ENCODE measurements around the gene IRS2. TPM values are rescaled to one million over a fixed set of nuclear protein-coding genes. Genes with fewer than 3 reads are reported as not detected.

The IRS2 gene
- total RNA-seq, 1 experiment from 2014 or later, result 5.9 TPM

DNA sequence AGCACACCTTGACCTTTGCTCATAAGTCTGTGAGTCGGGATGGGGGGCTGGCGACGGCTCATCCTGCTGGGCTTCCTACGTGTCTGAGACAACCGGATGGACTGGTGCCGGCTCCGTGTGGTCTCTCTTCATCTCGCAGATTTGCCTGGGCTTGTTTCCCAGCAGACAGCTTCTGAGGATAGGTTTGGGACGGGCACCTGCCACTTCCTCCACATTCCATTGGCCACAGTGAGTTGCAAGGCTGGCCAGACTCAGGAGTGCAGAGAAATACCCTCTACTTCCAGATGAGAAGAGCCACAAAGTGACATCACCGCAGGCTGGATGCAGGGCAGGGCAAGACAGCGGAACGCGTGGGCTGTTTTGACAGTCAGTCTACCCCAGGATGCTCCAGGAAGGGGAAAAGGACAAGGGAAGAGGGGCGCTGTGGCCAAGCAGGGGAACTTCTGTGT, 48.1 kb downstream of the IRS2 start:
- in situ Hi-C loops (cut with HindIII; ENCODE audit: low pct_unique_long_range_greater_than_20kb, low sequenced_read_pairs), result no loop called here
- Histone ChIP-seq H3K9me3 (ENCODE audit: control insufficient read depth, insufficient read depth, low read depth, low read length) (no peaks in the 10 kb centered on the region), H3K4me1 (ENCODE audit: control insufficient read depth, insufficient read depth, low read length) (no peaks in the 10 kb centered on the region), H3K27me3 (ENCODE audit: control insufficient read depth, insufficient read depth, low read length) (no peaks in the 10 kb centered on the region), H3K36me3 (ENCODE audit: control insufficient read depth, insufficient read depth, low read length) (no peaks in the 10 kb centered on the region), H3K27ac (ENCODE audit: low read length) (no peak overlapping the region), H3K4me3 (ENCODE audit: low read depth in 2 of 2, low read length in 2 of 2) (no peak overlapping the region)
- ChIA-PET CTCF (no interaction called here), POLR2A (no interaction called here)
- TF ChIP-seq, protein P1, sequence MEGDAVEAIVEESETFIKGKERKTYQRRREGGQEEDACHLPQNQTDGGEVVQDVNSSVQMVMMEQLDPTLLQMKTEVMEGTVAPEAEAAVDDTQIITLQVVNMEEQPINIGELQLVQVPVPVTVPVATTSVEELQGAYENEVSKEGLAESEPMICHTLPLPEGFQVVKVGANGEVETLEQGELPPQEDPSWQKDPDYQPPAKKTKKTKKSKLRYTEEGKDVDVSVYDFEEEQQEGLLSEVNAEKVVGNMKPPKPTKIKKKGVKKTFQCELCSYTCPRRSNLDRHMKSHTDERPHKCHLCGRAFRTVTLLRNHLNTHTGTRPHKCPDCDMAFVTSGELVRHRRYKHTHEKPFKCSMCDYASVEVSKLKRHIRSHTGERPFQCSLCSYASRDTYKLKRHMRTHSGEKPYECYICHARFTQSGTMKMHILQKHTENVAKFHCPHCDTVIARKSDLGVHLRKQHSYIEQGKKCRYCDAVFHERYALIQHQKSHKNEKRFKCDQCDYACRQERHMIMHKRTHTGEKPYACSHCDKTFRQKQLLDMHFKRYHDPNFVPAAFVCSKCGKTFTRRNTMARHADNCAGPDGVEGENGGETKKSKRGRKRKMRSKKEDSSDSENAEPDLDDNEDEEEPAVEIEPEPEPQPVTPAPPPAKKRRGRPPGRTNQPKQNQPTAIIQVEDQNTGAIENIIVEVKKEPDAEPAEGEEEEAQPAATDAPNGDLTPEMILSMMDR (IDR thresholded peaks at IDR 0.05), result no peak
- TF ChIP-seq POLR2AphosphoS5 (IDR thresholded peaks at IDR 0.05; ENCODE audit: low read depth, low read length) (no peak), TCF7L2 (IDR thresholded peaks at IDR 0.05; ENCODE audit: low read depth, low read length) (no peak), SIN3A (IDR thresholded peaks at IDR 0.05; ENCODE audit: borderline replicate concordance, insufficient read depth, low read depth, low read length) (no peak)
- TF ChIP-seq, protein P2, sequence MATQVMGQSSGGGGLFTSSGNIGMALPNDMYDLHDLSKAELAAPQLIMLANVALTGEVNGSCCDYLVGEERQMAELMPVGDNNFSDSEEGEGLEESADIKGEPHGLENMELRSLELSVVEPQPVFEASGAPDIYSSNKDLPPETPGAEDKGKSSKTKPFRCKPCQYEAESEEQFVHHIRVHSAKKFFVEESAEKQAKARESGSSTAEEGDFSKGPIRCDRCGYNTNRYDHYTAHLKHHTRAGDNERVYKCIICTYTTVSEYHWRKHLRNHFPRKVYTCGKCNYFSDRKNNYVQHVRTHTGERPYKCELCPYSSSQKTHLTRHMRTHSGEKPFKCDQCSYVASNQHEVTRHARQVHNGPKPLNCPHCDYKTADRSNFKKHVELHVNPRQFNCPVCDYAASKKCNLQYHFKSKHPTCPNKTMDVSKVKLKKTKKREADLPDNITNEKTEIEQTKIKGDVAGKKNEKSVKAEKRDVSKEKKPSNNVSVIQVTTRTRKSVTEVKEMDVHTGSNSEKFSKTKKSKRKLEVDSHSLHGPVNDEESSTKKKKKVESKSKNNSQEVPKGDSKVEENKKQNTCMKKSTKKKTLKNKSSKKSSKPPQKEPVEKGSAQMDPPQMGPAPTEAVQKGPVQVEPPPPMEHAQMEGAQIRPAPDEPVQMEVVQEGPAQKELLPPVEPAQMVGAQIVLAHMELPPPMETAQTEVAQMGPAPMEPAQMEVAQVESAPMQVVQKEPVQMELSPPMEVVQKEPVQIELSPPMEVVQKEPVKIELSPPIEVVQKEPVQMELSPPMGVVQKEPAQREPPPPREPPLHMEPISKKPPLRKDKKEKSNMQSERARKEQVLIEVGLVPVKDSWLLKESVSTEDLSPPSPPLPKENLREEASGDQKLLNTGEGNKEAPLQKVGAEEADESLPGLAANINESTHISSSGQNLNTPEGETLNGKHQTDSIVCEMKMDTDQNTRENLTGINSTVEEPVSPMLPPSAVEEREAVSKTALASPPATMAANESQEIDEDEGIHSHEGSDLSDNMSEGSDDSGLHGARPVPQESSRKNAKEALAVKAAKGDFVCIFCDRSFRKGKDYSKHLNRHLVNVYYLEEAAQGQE (IDR thresholded peaks at IDR 0.05; ENCODE audit: insufficient read depth in 1 of 2, low read depth in 2 of 2, low read length in 1 of 2), result no peak
- no TSS peak for BruUV-seq (replicated peaks)
- DNase-seq (ENCODE audit: low read depth, low spot score) (no peak), ATAC-seq (no peak)
- intact Hi-C loops (cut with micrococcal nuclease; ENCODE audit: unreplicated experiment), result no loop called here

DNA sequence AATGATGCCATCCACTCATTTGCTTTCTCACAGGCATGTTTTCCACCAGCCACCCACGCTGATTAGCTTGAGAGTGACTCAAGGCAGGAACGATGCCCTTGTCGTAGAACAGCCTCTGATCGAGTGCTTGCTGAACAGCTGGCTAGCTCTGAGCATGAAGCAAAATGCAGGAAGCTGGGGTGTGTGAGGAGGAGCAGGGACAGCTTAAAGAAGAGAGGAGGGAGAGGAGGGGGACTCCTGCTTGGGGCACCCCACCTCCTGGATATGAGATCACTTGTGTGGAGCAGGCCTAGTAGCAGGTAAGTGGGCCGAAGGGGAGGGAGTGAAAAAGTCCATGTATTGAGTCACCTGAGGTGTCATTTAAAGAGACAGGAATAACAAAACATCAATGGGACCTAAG, 48.8 kb downstream of the IRS2 start:
- POLR2A ChIA-PET, result no interaction called here
- TF ChIP-seq, protein P1 (IDR thresholded peaks at IDR 0.05), result no peak
- no peak for TF ChIP-seq SIN3A (IDR thresholded peaks at IDR 0.05; ENCODE audit: borderline replicate concordance, insufficient read depth, low read depth, low read length)
- TF ChIP-seq TCF7L2 (IDR thresholded peaks at IDR 0.05; ENCODE audit: low read depth, low read length), result no peak
- no peak for TF ChIP-seq POLR2AphosphoS5 (IDR thresholded peaks at IDR 0.05; ENCODE audit: low read depth, low read length)
- TF ChIP-seq, protein P2 (IDR thresholded peaks at IDR 0.05; ENCODE audit: insufficient read depth in 1 of 2, low read depth in 2 of 2, low read length in 1 of 2), result no peak
- no peak overlapping the region for H3K4me3 ChIP-seq (ENCODE audit: low read depth in 2 of 2, low read length in 2 of 2)
- no peaks in the 10 kb centered on the region for H3K9me3 ChIP-seq (ENCODE audit: control insufficient read depth, insufficient read depth, low read depth, low read length)
- in situ Hi-C loops (cut with HindIII; ENCODE audit: low pct_unique_long_range_greater_than_20kb, low sequenced_read_pairs) (no loop called here), intact Hi-C loops (cut with micrococcal nuclease; ENCODE audit: unreplicated experiment) (no loop called here)
- CTCF ChIA-PET, result no interaction called here
- H3K36me3 ChIP-seq (ENCODE audit: control insufficient read depth, insufficient read depth, low read length), result no peaks in the 10 kb centered on the region
- no peak overlapping the region for H3K27ac ChIP-seq (ENCODE audit: low read length)
- ATAC-seq (no peak), DNase-seq (ENCODE audit: low read depth, low spot score) (no peak)
- no TSS peak for BruUV-seq (replicated peaks)
- no peaks in the 10 kb centered on the region for H3K27me3 ChIP-seq (ENCODE audit: control insufficient read depth, insufficient read depth, low read length)
- H3K4me1 ChIP-seq (ENCODE audit: control insufficient read depth, insufficient read depth, low read length), result no peaks in the 10 kb centered on the region
